GM21447 (cell line): ENCODE measurements around the gene LRRC14B.
"Not testable (repeated sequence)": the region's sequence is repeated elsewhere in the genome, so short reads cannot be mapped to it uniquely, and the experiment has no call there.

Experiments used
- ATAC-seq: cut with Tn5 transposase; IDR thresholded peaks from one replicate; pipeline ENCODE4 v1.9.1; 2021; ENCODE audit not compliant: unreplicated experiment

Gene LRRC14B

GRCh38 chr5:233426-233825 lies 42.1 kb downstream of the LRRC14B start:
- not testable (repeated sequence) for ATAC-seq

GRCh38 chr5:234450-234849 lies 43.2 kb downstream of the LRRC14B start:
- ATAC-seq: no peak

- not testable (repeated sequence) for ATAC-seq
These were observed 44.2 kb downstream of the LRRC14B start for GRCh38 chr5:235527-235926.

GRCh38 chr5:237931-238330 lies 46.6 kb downstream of the LRRC14B start:
- ATAC-seq: not testable (repeated sequence)

- ATAC-seq: not testable (repeated sequence)
These were observed 49.3 kb downstream of the LRRC14B start for GRCh38 chr5:240550-240949.

- not testable (repeated sequence) for ATAC-seq
These were observed 49.9 kb downstream of the LRRC14B start for GRCh38 chr5:241045-241669.

GRCh38 chr5:243683-244367 lies 52.5 kb downstream of the LRRC14B start:
- ATAC-seq: not testable (repeated sequence)

GRCh38 chr5:245717-246116 lies 54.4 kb downstream of the LRRC14B start:
- not testable (repeated sequence) for ATAC-seq
